Lower leg skin (tissue), 4 donors: ENCODE results near the gene HAUS7. TPM values are rescaled to one million over a fixed set of nuclear protein-coding genes. Genes with fewer than 3 reads are reported as not detected.

Experiments
- DNase-seq, 2 donors: peaks; one replicate each; pipeline ENCODE4 v3.0.0-alpha.2; 2019; ENCODE audit warnings: low spot score in 2 of 2
- H3K4me3 ChIP-seq: fragments of 200-600 bp; sonication (generic); 2 replicates; pipeline ENCODE4 v1.5.1; 2017; ENCODE audit warnings: mild to moderate bottlenecking, low read depth; ENCODE audit not compliant: poor library complexity, severe bottlenecking
- CTCF ChIP-seq, 3 donors: fragments of 450-650 bp; IDR thresholded peaks; one replicate each; pipeline ENCODE4 v1.5.1; 2016; ENCODE audit warnings: antibody characterized with exemption in 3 of 3, mild to moderate bottlenecking in 3 of 3, moderate library complexity in 2 of 3
- POLR2A ChIP-seq, 2 donors: fragments of 450-650 bp; IDR thresholded peaks; one replicate each; pipeline ENCODE4 v1.6.1; 2016 to 2017; ENCODE audit warnings: antibody characterized with exemption in 2 of 2, mild to moderate bottlenecking in 1 of 2, moderate library complexity in 1 of 2
- WGBS, 2 donors: methylation state at CpG; one replicate each; pipeline ENCODE4 v1.1.5; 2018; 5-methylcytosine and 5-hydroxymethylcytosine counted together
- intact Hi-C: fragments of 100-400 bp; cut with DNase I; formaldehyde crosslinking; loops from one replicate; pipeline ENCODE4 v1.15.0; 2023; ENCODE audit warnings: low total_unique reads
- total RNA-seq, 4 donors: library from RNA; depleted of rRNA; stranded (reverse); fragments of >200 nt; gene quantifications; one replicate each; pipeline ENCODE4 v1.1.0, GENCODE V29; 2016

HAUS7 gene
- total RNA-seq, 4 donors from 2014 or later, result 2.7 to 24.2 (median 13.6) TPM

GRCh38 chrX:153509592-153509991 lies 39.2 kb upstream of the HAUS7 start:
- 70 to 81% methylated on average over 2 to 13 of the region's 14 CpGs for WGBS, 2 donors
- no peak overlapping the region for H3K4me3 ChIP-seq
- intact Hi-C loops, result loop anchor here (10.0 kb wide), 1 partner anchor 545 kb away; no protein-coding TSS in a partner anchor
- TF ChIP-seq POLR2A (IDR thresholded peaks at IDR 0.05), result no peak
- TF ChIP-seq CTCF (IDR thresholded peaks at IDR 0.05), result no peak
- DNase-seq, result no peak

GRCh38 chrX:153507484-153508178 lies 37.3 kb upstream of the HAUS7 start:
- DNase-seq, result peak; percentile 44 to 96
- 46 to 60% methylated on average over 4 to 13 of the region's 19 CpGs for WGBS, 2 donors
- H3K4me3 ChIP-seq, result no peak overlapping the region
- intact Hi-C loops, result loop anchor here (10.0 kb wide), 1 partner anchor 543 kb away; no protein-coding TSS in a partner anchor
- TF ChIP-seq POLR2A (IDR thresholded peaks at IDR 0.05), result no peak
- TF ChIP-seq CTCF (IDR thresholded peaks at IDR 0.05), result peak in 1 of 3 donors; percentile 43

GRCh38 chrX:153505361-153505760 lies 35.0 kb upstream of the HAUS7 start:
- 76 to 77% methylated on average over 13 to 18 of the region's 18 CpGs for WGBS, 2 donors
- TF ChIP-seq POLR2A (IDR thresholded peaks at IDR 0.05) (no peak), CTCF (IDR thresholded peaks at IDR 0.05) (no peak)
- intact Hi-C loops, result loop anchor here (10.0 kb wide), 1 partner anchor 541 kb away; no protein-coding TSS in a partner anchor
- DNase-seq, result no peak
- no peak overlapping the region for H3K4me3 ChIP-seq

GRCh38 chrX:153504445-153505016 lies 34.2 kb upstream of the HAUS7 start:
- DNase-seq, result no peak
- no peak overlapping the region for H3K4me3 ChIP-seq
- intact Hi-C loops, result loop anchor here (10.0 kb wide), 1 partner anchor 540 kb away; no protein-coding TSS in a partner anchor
- no peak for TF ChIP-seq CTCF (IDR thresholded peaks at IDR 0.05)
- no peak for TF ChIP-seq POLR2A (IDR thresholded peaks at IDR 0.05)
- 76 to 84% methylated on average over 9 to 25 of the region's 26 CpGs for WGBS, 2 donors

GRCh38 chrX:153502796-153503195 lies 32.4 kb upstream of the HAUS7 start:
- no peak for TF ChIP-seq CTCF (IDR thresholded peaks at IDR 0.05)
- TF ChIP-seq POLR2A (IDR thresholded peaks at IDR 0.05), result no peak
- intact Hi-C loops, result loop anchor here (10.0 kb wide), 1 partner anchor 538 kb away; no protein-coding TSS in a partner anchor
- WGBS, 2 donors, result 66 to 75% methylated on average over 4 to 9 of the region's 14 CpGs
- no peak for DNase-seq
- no peak overlapping the region for H3K4me3 ChIP-seq
